KMS-11 (cell line): ENCODE data around the gene VCAN.

Experiments
- H2AFZ ChIP-seq: fragments of 200-600 bp; sonication (generic); 2 replicates; pipeline ENCODE4 v1.6.1; 2016; ENCODE audit warnings: antibody characterized with exemption, mixed run types, low read depth
- H3K27ac ChIP-seq: fragments of 200-600 bp; sonication (generic); 2 replicates; pipeline ENCODE4 v1.6.1; 2016; ENCODE audit warnings: mild to moderate bottlenecking, mixed run types
- H3K27me3 ChIP-seq: fragments of 200-600 bp; sonication (generic); 2 replicates; pipeline ENCODE4 v1.6.1; 2017; ENCODE audit warnings: mild to moderate bottlenecking, low read depth, mixed run types, moderate library complexity; ENCODE audit not compliant: insufficient read depth
- H3K36me3 ChIP-seq: fragments of 200-600 bp; sonication (generic); 2 replicates; pipeline ENCODE4 v1.6.1; 2017; ENCODE audit warnings: mild to moderate bottlenecking, mixed run types; ENCODE audit not compliant: insufficient read depth
- H3K4me1 ChIP-seq: fragments of 200-600 bp; sonication (generic); 2 replicates; pipeline ENCODE4 v1.6.1; 2016; ENCODE audit warnings: mild to moderate bottlenecking, low read depth, mixed run types; ENCODE audit not compliant: poor library complexity, severe bottlenecking
- H3K4me2 ChIP-seq: fragments of 200-600 bp; sonication (generic); 2 replicates; pipeline ENCODE4 v1.7.0; 2016; ENCODE audit warnings: mild to moderate bottlenecking, mixed run types
- H3K4me3 ChIP-seq: fragments of 200-600 bp; sonication (generic); IDR thresholded peaks from 2 replicates; pipeline ENCODE4 v1.6.1; 2017; ENCODE audit warnings: low read depth, low read length, mixed read lengths; ENCODE audit not compliant: insufficient read depth
- H3K79me2 ChIP-seq: fragments of 200-600 bp; sonication (generic); 2 replicates; pipeline ENCODE4 v1.6.1; 2016; ENCODE audit warnings: low read depth, mixed run types; ENCODE audit not compliant: insufficient read depth
- H3K9ac ChIP-seq: fragments of 200-600 bp; sonication (generic); 2 replicates; pipeline ENCODE4 v1.6.1; 2016; ENCODE audit warnings: mild to moderate bottlenecking, mixed run types
- H4K20me1 ChIP-seq: fragments of 200-600 bp; sonication (generic); 2 replicates; pipeline ENCODE4 v1.6.1; 2016; ENCODE audit warnings: mild to moderate bottlenecking, mixed run types; ENCODE audit not compliant: insufficient read depth
- TF ChIP-seq, protein P1 (sequence below): fragments of 200-600 bp; sonication (generic); conservative IDR thresholded peaks from 2 replicates; pipeline ENCODE4 v1.6.1; 2017; ENCODE audit warnings: low read depth, mild to moderate bottlenecking, antibody characterized with exemption, low read length, moderate library complexity, mixed read lengths

Gene VCAN

GRCh38 chr5:83473346-83474160 lies 2.0 kb downstream of the VCAN start:
- H3K4me1 ChIP-seq: peaks cover 11% of the 10 kb centered on the region
- no peaks in the 10 kb centered on the region for H3K79me2 ChIP-seq
- peak overlapping the region; percentile 80 for H3K9ac ChIP-seq
- peak overlapping the region; percentile 50 for H3K4me3 ChIP-seq
- no peaks in the 10 kb centered on the region for H4K20me1 ChIP-seq
- no peaks in the 10 kb centered on the region for H3K36me3 ChIP-seq
- H3K27ac ChIP-seq: peak overlapping the region; percentile 82
- H3K27me3 ChIP-seq: peaks cover 3% of the 10 kb centered on the region; the same call in 1 of the 2 replicates
- H3K4me2 ChIP-seq: peak overlapping the region; percentile 77
- TF ChIP-seq, protein P1, sequence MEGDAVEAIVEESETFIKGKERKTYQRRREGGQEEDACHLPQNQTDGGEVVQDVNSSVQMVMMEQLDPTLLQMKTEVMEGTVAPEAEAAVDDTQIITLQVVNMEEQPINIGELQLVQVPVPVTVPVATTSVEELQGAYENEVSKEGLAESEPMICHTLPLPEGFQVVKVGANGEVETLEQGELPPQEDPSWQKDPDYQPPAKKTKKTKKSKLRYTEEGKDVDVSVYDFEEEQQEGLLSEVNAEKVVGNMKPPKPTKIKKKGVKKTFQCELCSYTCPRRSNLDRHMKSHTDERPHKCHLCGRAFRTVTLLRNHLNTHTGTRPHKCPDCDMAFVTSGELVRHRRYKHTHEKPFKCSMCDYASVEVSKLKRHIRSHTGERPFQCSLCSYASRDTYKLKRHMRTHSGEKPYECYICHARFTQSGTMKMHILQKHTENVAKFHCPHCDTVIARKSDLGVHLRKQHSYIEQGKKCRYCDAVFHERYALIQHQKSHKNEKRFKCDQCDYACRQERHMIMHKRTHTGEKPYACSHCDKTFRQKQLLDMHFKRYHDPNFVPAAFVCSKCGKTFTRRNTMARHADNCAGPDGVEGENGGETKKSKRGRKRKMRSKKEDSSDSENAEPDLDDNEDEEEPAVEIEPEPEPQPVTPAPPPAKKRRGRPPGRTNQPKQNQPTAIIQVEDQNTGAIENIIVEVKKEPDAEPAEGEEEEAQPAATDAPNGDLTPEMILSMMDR: peak; percentile 96
- H2AFZ ChIP-seq: peak overlapping the region; percentile 89

DNA sequence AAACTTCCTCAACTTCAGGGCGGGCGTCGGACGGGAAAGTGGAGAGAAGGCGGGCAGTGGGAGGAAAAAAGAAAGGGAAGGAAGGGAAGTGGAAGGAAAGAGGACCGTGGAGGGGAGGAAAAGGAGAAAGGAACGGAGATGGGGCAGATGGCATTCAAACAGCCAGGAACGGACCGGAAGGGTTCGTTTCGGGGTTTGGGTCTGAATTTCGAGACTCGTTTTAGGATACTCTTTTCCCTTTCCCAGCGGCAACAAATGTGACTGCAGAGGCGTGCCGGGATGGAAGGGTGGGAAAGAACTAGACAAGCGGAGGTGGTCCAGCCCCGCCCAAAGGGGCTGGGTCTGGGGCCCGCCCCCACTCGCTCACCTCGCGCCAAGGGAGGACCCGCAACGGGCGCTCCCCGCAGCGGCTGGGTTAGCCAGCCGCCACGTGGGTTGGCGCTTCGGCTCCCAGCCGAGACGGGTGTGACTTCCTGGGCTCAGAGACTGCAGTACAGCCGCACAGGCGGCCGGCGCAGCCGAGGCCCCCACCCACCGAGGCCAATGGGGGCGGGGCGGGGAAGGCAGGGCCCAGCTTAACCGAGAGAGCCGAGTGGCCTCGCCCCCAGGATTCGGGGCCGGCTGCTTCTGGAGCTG lies 2.7 kb downstream of the VCAN start:
- Histone ChIP-seq H3K79me2 (no peaks in the 10 kb centered on the region), H3K4me3 (peak overlapping the region; percentile 50), H4K20me1 (no peaks in the 10 kb centered on the region), H2AFZ (peak overlapping the region; percentile 89), H3K36me3 (no peaks in the 10 kb centered on the region), H3K4me2 (peak overlapping the region; percentile 96), H3K9ac (peak overlapping the region; percentile 80), H3K4me1 (peaks cover 11% of the 10 kb centered on the region), H3K27ac (peak overlapping the region; percentile 82), H3K27me3 (peaks cover 3% of the 10 kb centered on the region; the same call in 1 of the 2 replicates)
- TF ChIP-seq, protein P1: no peak

- Histone ChIP-seq H3K4me3 (no peak overlapping the region), H3K9ac (peak overlapping the region; percentile 80), H2AFZ (peak overlapping the region; percentile 89), H4K20me1 (no peaks in the 10 kb centered on the region), H3K36me3 (no peaks in the 10 kb centered on the region), H3K4me1 (peaks cover 11% of the 10 kb centered on the region), H3K27me3 (peaks cover 3% of the 10 kb centered on the region; the same call in 1 of the 2 replicates), H3K79me2 (no peaks in the 10 kb centered on the region), H3K27ac (peak overlapping the region; percentile 82), H3K4me2 (peak overlapping the region; percentile 96)
- TF ChIP-seq, protein P1: no peak
Measured at GRCh38 chr5:83474991-83475390, 3.4 kb downstream of the VCAN start.

DNA sequence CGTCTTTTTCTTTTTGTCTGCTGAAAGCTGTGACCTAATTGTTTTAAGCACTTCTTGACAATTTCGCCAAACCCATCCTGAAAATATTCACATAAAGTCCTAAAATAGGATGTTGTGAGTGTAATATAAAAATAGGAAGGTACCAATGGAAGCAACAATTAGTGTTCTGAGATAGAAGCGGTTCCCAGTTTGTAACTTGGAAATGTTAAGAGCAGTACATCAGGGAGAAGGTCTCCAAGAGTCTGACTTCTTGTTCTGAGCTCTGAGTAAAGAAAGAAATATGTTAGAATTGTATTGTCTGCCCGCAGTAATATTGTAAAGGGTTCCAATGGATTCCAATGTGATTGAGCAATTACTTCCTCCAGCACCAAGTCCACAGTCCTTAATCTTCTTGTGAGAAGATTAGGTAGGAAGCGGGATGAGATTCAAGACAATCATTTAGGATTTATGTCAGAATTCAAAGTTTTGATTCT lies 3.9 kb downstream of the VCAN start:
- Histone ChIP-seq H3K9ac (no peak overlapping the region), H3K27ac (no peak overlapping the region), H3K36me3 (no peaks in the 10 kb centered on the region), H3K79me2 (no peaks in the 10 kb centered on the region), H3K4me1 (peaks cover 11% of the 10 kb centered on the region), H3K4me2 (peak overlapping the region; percentile 96; the same call in 1 of the 2 replicates), H2AFZ (peak overlapping the region; percentile 89), H3K27me3 (peaks cover 3% of the 10 kb centered on the region; the same call in 1 of the 2 replicates), H3K4me3 (no peak overlapping the region), H4K20me1 (no peaks in the 10 kb centered on the region)
- TF ChIP-seq, protein P1: no peak
